ENCODE results near the gene MLANA. TPM values are rescaled to one million over a fixed set of nuclear protein-coding genes. Genes with fewer than 3 reads are reported as not detected.

MLANA gene
- total RNA-seq, 1 donor from 2014 or later, result not detected

DNA sequence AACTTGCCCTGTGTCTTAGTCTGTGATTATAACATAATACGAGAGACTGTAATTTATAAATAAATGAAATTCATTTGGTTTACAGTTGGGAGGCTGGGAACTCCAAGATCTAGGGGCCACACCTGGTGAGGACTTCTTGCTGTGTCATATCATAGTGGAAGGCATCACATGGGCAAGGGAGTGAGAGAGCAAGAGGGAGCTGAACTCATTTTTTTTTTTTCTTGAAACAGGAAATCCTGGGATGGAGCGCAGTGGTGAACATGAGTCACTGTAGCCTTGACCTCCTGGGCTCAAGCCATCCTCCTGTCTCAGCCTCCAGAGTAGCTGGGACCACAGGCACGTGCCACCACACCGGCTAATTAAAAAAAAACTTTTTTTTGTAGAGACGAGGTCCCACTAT is 7.2 kb downstream of the MLANA start:
- no peak for DNase-seq (ENCODE audit: low read depth)
- no peak overlapping the region for H3K4me3 ChIP-seq (ENCODE audit: low read depth, low read length)
- TF ChIP-seq, protein P1, sequence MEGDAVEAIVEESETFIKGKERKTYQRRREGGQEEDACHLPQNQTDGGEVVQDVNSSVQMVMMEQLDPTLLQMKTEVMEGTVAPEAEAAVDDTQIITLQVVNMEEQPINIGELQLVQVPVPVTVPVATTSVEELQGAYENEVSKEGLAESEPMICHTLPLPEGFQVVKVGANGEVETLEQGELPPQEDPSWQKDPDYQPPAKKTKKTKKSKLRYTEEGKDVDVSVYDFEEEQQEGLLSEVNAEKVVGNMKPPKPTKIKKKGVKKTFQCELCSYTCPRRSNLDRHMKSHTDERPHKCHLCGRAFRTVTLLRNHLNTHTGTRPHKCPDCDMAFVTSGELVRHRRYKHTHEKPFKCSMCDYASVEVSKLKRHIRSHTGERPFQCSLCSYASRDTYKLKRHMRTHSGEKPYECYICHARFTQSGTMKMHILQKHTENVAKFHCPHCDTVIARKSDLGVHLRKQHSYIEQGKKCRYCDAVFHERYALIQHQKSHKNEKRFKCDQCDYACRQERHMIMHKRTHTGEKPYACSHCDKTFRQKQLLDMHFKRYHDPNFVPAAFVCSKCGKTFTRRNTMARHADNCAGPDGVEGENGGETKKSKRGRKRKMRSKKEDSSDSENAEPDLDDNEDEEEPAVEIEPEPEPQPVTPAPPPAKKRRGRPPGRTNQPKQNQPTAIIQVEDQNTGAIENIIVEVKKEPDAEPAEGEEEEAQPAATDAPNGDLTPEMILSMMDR (conservative IDR thresholded peaks at IDR 0.05; ENCODE audit: low read depth, low read length), result no peak

DNA sequence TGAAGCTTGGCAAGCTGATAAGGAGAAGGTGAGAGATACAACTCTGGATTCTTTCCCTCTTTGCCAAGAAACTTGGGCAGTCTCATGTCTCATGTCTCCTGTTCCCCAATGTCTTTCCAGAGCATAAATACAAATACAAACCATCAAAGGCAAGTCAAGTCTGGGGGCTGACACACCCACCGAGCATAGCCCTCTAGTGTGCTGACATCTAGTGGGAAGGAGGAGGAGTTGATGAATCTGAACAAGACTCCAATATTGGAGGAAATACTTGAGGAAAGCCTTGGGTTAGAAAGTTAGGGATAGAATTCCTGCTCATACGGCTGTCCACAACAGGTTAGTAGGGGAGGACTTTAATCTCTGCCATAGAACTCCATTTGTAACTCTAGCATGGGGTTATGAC is 8.6 kb downstream of the MLANA start:
- TF ChIP-seq, protein P1 (conservative IDR thresholded peaks at IDR 0.05; ENCODE audit: low read depth, low read length), result peak; percentile 40
- DNase-seq (ENCODE audit: low read depth), result no peak
- no peak overlapping the region for H3K4me3 ChIP-seq (ENCODE audit: low read depth, low read length)

DNA sequence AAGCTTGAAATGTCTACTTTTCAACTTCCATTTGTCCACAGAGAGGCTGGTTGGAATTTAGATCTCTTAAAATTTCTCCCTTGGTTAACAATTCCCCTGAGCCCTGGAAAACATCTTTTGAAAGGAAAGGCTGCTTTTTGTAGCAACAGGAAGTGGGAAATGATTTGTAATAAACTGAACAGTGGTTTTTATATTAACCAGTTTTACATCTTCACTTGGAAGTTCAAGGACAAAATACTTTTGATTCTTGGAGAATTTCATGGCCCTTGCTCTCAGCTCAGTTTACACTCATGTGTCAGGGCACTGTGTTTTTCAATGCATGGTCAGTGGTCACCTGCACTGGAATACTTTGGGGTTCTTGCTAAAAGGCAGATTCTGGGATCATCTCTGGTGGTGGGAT is 9.9 kb downstream of the MLANA start:
- H3K4me3 ChIP-seq (ENCODE audit: low read depth, low read length), result no peak overlapping the region
- DNase-seq (ENCODE audit: low read depth), result no peak
- TF ChIP-seq, protein P1 (conservative IDR thresholded peaks at IDR 0.05; ENCODE audit: low read depth, low read length), result no peak

DNA sequence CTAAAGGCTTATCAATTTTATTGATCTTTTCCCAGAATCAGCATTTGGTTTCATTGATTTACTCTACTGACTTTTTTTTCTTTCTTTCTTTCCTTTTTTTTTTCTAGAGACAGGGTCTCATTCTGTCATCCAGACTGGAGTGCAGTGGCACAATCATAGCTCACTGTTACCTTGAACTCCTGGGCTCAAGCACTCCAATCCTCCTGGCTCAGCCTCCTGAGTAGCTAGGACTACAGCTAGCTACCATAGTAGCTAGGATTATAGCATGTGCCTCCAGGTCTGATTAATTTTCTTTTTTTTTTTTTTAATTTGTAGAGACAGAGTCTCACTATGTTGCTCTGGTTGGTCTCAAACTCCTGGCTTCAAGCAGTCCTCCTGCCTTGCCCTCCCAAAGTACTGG is 11.7 kb downstream of the MLANA start:
- H3K4me3 ChIP-seq (ENCODE audit: low read depth, low read length), result no peak overlapping the region
- TF ChIP-seq, protein P1 (conservative IDR thresholded peaks at IDR 0.05; ENCODE audit: low read depth, low read length), result no peak
- DNase-seq (ENCODE audit: low read depth), result no peak

DNA sequence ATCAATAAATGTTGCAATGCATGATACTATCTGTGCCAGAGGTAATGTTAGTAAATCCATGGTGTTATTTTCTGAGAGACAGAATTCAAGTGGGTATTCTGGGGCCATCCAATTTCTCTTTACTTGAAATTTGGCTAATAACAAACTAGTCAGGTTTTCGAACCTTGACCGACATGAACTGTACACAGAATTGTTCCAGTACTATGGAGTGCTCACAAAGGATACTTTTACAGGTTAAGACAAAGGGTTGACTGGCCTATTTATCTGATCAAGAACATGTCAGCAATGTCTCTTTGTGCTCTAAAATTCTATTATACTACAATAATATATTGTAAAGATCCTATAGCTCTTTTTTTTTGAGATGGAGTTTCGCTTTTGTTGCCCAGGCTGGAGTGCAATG is 18.2 kb downstream of the MLANA start:
- H3K4me3 ChIP-seq (ENCODE audit: low read depth, low read length), result no peak overlapping the region
- no peak for DNase-seq (ENCODE audit: low read depth)
- TF ChIP-seq, protein P1 (conservative IDR thresholded peaks at IDR 0.05; ENCODE audit: low read depth, low read length), result no peak

DNA sequence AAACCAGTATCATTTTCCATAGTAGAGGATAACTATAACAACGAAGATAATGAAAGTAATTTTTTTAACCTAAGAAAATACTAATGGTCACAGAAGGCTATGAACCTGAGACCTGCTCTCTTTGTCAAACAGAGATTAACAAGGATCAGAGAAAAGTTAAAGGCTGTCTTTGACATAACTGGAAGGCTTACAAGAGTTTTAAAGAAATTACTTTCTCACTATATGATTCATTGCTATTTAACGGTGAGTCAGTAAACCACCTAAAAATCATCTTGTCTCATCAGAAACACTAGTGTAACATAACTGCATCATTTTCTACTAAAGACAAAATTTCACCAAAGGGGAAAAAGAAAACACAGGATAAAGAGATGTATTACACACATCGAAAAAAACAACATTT is 19.3 kb downstream of the MLANA start:
- no peak overlapping the region for H3K4me3 ChIP-seq (ENCODE audit: low read depth, low read length)
- TF ChIP-seq, protein P1 (conservative IDR thresholded peaks at IDR 0.05; ENCODE audit: low read depth, low read length), result no peak
- no peak for DNase-seq (ENCODE audit: low read depth)

DNA sequence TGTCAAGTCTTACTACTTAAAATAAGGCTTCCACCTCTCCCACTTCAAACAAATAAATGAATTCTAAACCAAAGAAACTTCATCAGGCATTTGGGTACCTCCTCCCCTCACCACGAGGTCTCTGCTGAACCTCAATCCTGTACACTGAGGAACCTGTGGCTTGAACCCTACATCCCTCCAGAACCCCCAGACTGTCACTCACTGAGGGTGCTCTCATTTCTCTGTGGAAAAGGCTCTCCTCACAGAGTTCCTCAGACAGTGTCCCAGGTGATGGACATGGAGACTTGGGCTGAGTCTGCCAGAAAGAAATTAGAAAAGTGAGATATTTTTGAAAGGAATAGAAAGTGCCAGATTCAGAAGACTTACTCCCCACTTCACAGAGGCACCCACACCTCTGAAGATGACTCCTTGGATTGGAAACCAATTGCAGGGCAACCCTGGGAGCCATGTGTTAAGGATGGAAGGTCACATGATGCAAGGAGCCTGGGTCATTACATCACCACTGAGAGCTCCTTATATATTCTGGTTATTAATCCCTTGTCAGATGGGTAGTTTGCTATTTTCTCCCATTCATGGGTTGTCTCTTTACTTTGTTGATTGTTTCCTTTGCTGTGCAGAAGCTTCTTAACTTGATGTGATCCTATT is 19.8 kb downstream of the MLANA start:
- no peak for DNase-seq (ENCODE audit: low read depth)
- TF ChIP-seq, protein P1 (conservative IDR thresholded peaks at IDR 0.05; ENCODE audit: low read depth, low read length), result no peak

More for the DNA sequence above, 19.8 kb downstream of the MLANA start:
- no peak overlapping the region for H3K4me3 ChIP-seq (ENCODE audit: low read depth, low read length)

Data from epithelial cell of proximal tubule (primary cell).